Keratinocyte (primary cell): Measurements from ENCODE around the gene OPHN1. TPM values are rescaled to one million over a fixed set of nuclear protein-coding genes. Genes with fewer than 3 reads are reported as not detected.

Source experiments
- DNase-seq: peaks from one replicate; pipeline ENCODE4 v3.0.0-alpha.2; 2011; ENCODE audit warnings: low read depth, missing footprints, low spot score
- FAIRE-seq: peaks from 2 replicates; lab custom pipeline; 2011; peaks lifted over from hg19 to GRCh38; lab: Jason Lieb, UNC
- H2AFZ ChIP-seq: 2 replicates; pipeline ENCODE4 v1.6.0; 2012; ENCODE audit warnings: low read length, control low read depth, inconsistent platforms; ENCODE audit not compliant: control insufficient read depth
- H3K27ac ChIP-seq: 2 replicates; pipeline ENCODE4 v1.5.1; 2011; ENCODE audit warnings: low read length; ENCODE audit not compliant: control insufficient read depth, insufficient read depth
- H3K27me3 ChIP-seq: 3 replicates; pipeline ENCODE4 v1.6.0; 2011; ENCODE audit warnings: low read length; ENCODE audit not compliant: control insufficient read depth, insufficient read depth; ENCODE audit errors: extremely low read depth
- H3K36me3 ChIP-seq, 2 experiments: 2 replicates in 1 of 2; 3 replicates in 1 of 2; pipeline ENCODE4 v1.5.1; 2011; ENCODE audit warnings: low read length in 2 of 2, mild to moderate bottlenecking in 1 of 2; ENCODE audit not compliant: control insufficient read depth in 2 of 2, insufficient read depth in 2 of 2; ENCODE audit errors: extremely low read depth in 1 of 2
- H3K4me1 ChIP-seq: 3 replicates; pipeline ENCODE4 v1.5.1; 2011; ENCODE audit warnings: low read length; ENCODE audit not compliant: control insufficient read depth, insufficient read depth; ENCODE audit errors: extremely low read depth
- H3K4me2 ChIP-seq: 3 replicates; pipeline ENCODE4 v1.6.0; 2011; ENCODE audit warnings: low read depth, low read length; ENCODE audit not compliant: control insufficient read depth, insufficient read depth; ENCODE audit errors: extremely low read depth
- H3K4me3 ChIP-seq, 3 experiments: fragments of 200-600 bp in 1 of 3; sonication (generic) in 1 of 3; 2 replicates in 2 of 3; 3 replicates in 1 of 3; pipeline ENCODE4 v1.5.1; 2011 to 2016; ENCODE audit warnings: low read length in 3 of 3, mild to moderate bottlenecking in 3 of 3, control low read depth in 2 of 3, inconsistent platforms in 1 of 3, low read depth in 1 of 3, mixed read lengths in 1 of 3, mixed run types in 1 of 3, moderate library complexity in 1 of 3; ENCODE audit not compliant: control insufficient read depth in 2 of 3, insufficient read depth in 2 of 3; ENCODE audit errors: extremely low read depth in 1 of 3
- H3K79me2 ChIP-seq: 2 replicates; pipeline ENCODE4 v1.6.0; 2012; ENCODE audit warnings: low read length; ENCODE audit not compliant: control insufficient read depth, insufficient read depth
- H3K9ac ChIP-seq: 3 replicates; pipeline ENCODE4 v1.6.0; 2011; ENCODE audit warnings: low read length; ENCODE audit not compliant: control insufficient read depth, insufficient read depth; ENCODE audit errors: extremely low read depth
- H3K9me1 ChIP-seq: 3 replicates; pipeline ENCODE4 v1.6.0; 2011; ENCODE audit warnings: low read length; ENCODE audit not compliant: control insufficient read depth, insufficient read depth; ENCODE audit errors: extremely low read depth
- H3K9me3 ChIP-seq: 2 replicates; pipeline ENCODE4 v1.5.1; 2012; ENCODE audit warnings: low read depth, low read length; ENCODE audit not compliant: control insufficient read depth
- H4K20me1 ChIP-seq: 3 replicates; pipeline ENCODE4 v1.6.0; 2011; ENCODE audit warnings: low read length; ENCODE audit not compliant: control insufficient read depth, insufficient read depth; ENCODE audit errors: extremely low read depth
- EZH2 ChIP-seq: IDR thresholded peaks from one replicate; pipeline ENCODE4 v1.6.1; 2012; ENCODE audit warnings: inconsistent platforms, mild to moderate bottlenecking, low read length, moderate library complexity
- dilution Hi-C: fragments of 300-500 bp; cut with MboI; formaldehyde crosslinking; loops from one replicate; pipeline ENCODE4 v1.7.0; 2020; ENCODE audit warnings: low sequenced_read_pairs; ENCODE audit not compliant: extremely low pct_ligation_motif_present
- polyA plus RNA-seq, 5 experiments: library from polyadenylated mRNA; depleted of rRNA in 3 of 5; stranded (reverse) in 3 of 5; stranded (forward) in 1 of 5; unstranded in 1 of 5; fragments of >200 nt; gene quantifications; 1 replicate in 1 of 5; 2 replicates in 3 of 5; 3 replicates in 1 of 5; pipeline versions ENCODE4 v1.2.1 to v1.2.3, GENCODE V29; 2011 to 2012; ENCODE audit warnings: missing spikeins in 2 of 5, low read depth in 1 of 5, low replicate concordance in 1 of 5
- TF ChIP-seq, protein P1 (sequence below), 3 experiments: IDR thresholded peaks in 1 of 3; conservative IDR thresholded peaks in 1 of 3; optimal IDR thresholded peaks in 1 of 3; 2 replicates in 2 of 3; 3 replicates in 1 of 3; pipeline versions ENCODE3 to v1.5.1; 2011; ENCODE audit warnings: low read length in 3 of 3, mild to moderate bottlenecking in 3 of 3, moderate library complexity in 2 of 3, control low read depth in 1 of 3, inconsistent platforms in 1 of 3; ENCODE audit not compliant: insufficient read depth in 2 of 3; ENCODE audit errors: extremely low read depth in 1 of 3

Gene OPHN1
- polyA plus RNA-seq, 1 donor (not counting 4 experiments of a cell fraction or from before 2014, with no cell fraction given): 3.1 TPM

- peaks cover 4% of the 10 kb centered on the region for H3K79me2 ChIP-seq
- no peak overlapping the region for H3K9ac ChIP-seq
- H3K4me1 ChIP-seq: peaks cover 10% of the 10 kb centered on the region
- no peak for TF ChIP-seq EZH2
- TF ChIP-seq, protein P1, sequence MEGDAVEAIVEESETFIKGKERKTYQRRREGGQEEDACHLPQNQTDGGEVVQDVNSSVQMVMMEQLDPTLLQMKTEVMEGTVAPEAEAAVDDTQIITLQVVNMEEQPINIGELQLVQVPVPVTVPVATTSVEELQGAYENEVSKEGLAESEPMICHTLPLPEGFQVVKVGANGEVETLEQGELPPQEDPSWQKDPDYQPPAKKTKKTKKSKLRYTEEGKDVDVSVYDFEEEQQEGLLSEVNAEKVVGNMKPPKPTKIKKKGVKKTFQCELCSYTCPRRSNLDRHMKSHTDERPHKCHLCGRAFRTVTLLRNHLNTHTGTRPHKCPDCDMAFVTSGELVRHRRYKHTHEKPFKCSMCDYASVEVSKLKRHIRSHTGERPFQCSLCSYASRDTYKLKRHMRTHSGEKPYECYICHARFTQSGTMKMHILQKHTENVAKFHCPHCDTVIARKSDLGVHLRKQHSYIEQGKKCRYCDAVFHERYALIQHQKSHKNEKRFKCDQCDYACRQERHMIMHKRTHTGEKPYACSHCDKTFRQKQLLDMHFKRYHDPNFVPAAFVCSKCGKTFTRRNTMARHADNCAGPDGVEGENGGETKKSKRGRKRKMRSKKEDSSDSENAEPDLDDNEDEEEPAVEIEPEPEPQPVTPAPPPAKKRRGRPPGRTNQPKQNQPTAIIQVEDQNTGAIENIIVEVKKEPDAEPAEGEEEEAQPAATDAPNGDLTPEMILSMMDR (optimal IDR thresholded peaks at IDR 0.05 in 1 of 3, IDR thresholded peaks at IDR 0.05 in 1 of 3, conservative IDR thresholded peaks at IDR 0.05 in 1 of 3; ENCODE audit: extremely low read depth in 1 of 3, insufficient read depth in 2 of 3, low read length in 3 of 3): no peak
- FAIRE-seq: no peak
- H3K9me3 ChIP-seq: no peaks in the 10 kb centered on the region
- no peak overlapping the region for H3K27ac ChIP-seq
- H3K9me1 ChIP-seq: no peaks in the 10 kb centered on the region
- dilution Hi-C loops: no loop called here
- no peaks in the 10 kb centered on the region for H3K36me3 ChIP-seq
- no peak overlapping the region for H2AFZ ChIP-seq
- no peaks in the 10 kb centered on the region for H4K20me1 ChIP-seq
- H3K4me2 ChIP-seq: no peak overlapping the region
- no peaks in the 10 kb centered on the region for H3K27me3 ChIP-seq
- no peak overlapping the region for H3K4me3 ChIP-seq
- DNase-seq: no peak
These were observed 20.0 kb downstream of the OPHN1 start for GRCh38 chrX:68413254-68413653.

- DNase-seq (no peak), FAIRE-seq (no peak)
- Histone ChIP-seq H2AFZ (no peak overlapping the region), H3K4me2 (no peak overlapping the region), H3K27me3 (no peaks in the 10 kb centered on the region), H3K9me3 (no peaks in the 10 kb centered on the region), H4K20me1 (no peaks in the 10 kb centered on the region), H3K36me3 (no peaks in the 10 kb centered on the region), H3K79me2 (peaks cover 5% of the 10 kb centered on the region), H3K4me1 (peaks cover 10% of the 10 kb centered on the region), H3K9ac (no peak overlapping the region), H3K4me3 (no peak overlapping the region), H3K9me1 (no peaks in the 10 kb centered on the region), H3K27ac (no peak overlapping the region)
- no peak for TF ChIP-seq EZH2
- TF ChIP-seq, protein P1 (optimal IDR thresholded peaks at IDR 0.05 in 1 of 3, IDR thresholded peaks at IDR 0.05 in 1 of 3, conservative IDR thresholded peaks at IDR 0.05 in 1 of 3; ENCODE audit: extremely low read depth in 1 of 3, insufficient read depth in 2 of 3, low read length in 3 of 3): no peak
- dilution Hi-C loops: no loop called here
These were observed 21.6 kb downstream of the OPHN1 start for GRCh38 chrX:68411729-68412128.
